EH (cell line): ENCODE measurements around the gene SMURF2.
"Not testable (repeated sequence)": the region's sequence is repeated elsewhere in the genome, so short reads cannot be mapped to it uniquely, and the experiment has no call there.

Experiments
- DNase-seq: peaks from one replicate; pipeline ENCODE4 v3.0.0-alpha.2; 2015; ENCODE audit warnings: low read depth

SMURF2 gene

DNA sequence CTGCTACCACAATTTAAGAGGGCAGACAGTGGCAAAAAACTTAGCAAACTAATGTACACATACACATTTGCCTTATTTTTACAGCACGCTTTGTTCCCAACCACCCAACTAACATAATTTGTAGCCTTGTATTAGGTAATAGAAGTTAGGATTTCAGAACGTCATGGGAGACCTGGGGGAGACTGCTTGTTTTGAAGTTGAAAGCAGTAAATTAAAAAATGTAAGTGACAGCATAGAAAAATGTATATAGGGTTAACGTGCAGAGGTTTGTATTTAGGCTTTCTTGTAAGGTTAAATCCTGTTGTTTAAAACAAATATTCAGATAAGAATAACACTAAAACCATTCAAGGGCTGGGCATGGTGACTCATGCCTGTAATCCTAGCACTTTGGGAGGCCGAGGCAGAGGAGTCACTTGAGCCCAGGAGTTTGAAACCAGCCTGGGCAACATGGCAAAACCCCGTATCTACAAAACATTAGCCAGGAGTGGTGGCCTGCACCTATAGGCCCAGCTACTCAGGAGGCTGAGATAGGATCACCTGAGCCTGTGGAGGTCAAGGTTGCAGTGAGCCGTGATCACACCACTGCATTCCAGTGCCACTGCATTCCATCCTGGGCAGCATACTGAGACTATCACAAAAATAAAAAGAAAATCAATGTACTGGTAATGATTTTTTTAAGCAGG lies 2.3 kb upstream of the SMURF2 start:
- DNase-seq, result peak; percentile 63

DNA sequence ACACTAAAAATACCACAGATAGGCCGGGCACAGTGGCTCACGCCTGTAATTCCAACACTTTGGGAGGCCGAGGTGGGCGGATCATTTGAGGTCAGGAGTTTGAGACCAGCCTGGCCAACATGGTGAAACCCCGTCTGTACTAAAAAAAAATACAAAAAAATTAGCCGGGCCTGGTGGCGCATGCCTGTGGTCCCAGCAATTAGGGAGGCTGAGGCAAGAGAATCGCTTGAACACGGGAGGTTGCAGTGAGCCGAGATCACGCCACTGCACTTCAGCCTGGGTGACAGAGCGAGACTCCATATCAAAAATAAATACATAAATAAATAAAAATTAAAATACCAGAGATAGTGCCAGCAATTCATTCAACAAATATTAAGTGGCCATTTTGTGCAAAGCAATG lies 1.7 kb upstream of the SMURF2 start:
- not testable (repeated sequence) for DNase-seq

DNA sequence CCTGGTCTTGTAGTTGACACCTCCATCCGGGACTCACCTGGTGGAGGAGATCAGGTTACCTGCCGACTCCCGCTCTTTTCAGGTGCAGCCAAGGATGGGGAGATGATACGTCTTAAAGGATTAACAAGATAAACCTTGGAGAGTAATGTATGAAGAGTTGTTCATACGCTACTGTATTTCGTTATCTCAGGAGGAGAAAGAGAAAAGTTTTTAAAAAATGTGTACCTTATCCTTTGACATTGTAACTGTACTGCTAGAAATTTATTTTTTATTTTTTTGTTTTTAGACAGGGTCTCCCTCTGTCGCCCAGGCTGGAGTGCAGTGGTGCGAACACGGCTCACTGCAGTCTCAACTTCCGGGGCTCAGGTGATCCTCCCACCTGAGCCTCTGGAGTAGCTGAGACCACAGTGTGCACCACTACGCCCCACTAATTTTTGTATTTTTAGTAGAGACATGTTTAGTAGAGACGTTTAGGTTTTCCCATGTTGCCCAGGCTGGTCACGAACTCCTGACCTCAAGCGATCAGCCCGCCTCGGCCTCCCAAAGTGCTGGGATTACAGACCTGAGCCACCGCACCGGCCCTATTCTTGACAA lies 764 bp upstream of the SMURF2 start:
- DNase-seq, result no peak

DNA sequence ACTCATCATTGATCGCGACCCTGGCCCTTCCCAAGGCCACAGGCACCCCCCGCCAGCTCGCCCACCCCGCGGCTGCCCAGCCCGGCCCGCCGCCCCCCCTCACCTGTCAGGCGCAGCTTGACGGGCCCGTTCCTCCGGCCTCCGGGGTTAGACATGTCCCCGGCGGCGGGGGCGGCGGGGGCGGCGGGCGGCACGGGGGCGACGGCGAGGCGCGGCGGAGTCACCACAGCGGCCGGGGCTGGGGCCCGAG lies 456 bp downstream of the SMURF2 start:
- no peak for DNase-seq

DNA sequence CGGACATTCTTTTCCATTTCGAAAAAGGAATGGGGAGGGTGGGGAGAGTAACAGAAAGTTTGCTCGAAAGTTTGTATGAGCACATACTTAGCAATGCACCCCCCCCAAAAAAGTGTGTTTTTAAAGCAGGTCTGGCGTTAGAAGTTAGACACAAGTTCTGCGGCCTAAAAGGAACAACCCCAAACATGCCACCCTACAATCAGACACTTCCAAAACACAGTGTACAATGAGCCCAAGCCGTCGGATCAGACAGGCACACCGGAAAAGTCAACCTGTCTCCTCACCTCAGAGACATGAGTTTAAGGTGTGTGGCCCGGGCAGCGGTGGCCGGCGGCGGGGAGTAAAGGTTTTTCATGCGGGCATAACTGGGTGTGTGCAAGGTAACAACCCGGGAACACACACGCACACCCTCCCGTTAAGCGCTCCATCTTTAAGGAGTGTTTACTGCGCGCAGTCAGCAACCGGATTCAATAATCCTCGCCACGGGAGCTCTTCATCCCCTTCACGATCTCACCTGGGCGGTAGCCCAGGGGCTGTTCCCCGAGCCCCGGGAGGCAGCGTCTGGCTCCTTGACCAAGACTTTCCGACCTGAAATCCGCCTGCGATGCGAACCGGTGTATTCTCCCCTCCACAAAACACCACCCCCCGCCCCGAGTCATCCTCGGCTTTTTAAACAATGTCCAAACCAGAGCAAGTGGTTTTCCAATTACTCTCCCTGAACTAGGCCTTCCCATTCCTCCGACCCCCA lies 955 bp downstream of the SMURF2 start:
- peak; percentile 44 for DNase-seq

DNA sequence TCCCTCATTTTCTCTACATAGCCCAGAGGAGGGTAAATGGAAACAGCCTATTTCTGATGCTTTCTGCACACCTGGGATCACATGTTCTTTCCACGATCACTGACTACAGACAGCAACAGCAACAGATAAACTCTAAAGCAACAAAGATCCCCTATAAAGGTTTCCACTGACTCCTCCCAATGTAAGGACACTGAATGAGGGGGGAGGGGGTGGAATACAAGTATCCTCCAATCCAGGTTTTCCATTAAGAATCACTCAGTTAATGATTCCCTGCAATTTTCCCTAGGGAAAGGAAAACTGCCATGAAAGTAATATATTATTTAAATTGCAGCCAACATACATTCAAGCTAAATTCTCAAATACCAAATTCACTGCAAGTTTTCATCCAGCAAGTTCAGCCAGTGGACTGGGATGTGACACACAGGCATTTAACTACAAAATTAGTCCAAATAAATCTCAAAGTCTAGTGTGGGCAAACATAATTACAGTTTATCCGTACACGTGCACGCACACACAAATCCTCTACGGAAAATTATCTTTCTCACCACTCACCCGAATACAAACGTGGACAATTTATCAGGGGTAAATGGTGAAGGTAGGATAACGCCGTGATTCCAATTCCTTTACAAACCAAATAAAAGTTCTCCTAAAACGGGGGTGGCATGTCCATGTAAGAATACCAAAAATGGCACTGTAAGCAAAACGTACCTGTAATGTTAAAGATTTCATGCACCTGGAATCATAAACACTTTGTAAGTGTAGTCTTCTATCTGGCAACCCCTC lies 1.7 kb downstream of the SMURF2 start:
- DNase-seq, result peak; percentile 58

DNA sequence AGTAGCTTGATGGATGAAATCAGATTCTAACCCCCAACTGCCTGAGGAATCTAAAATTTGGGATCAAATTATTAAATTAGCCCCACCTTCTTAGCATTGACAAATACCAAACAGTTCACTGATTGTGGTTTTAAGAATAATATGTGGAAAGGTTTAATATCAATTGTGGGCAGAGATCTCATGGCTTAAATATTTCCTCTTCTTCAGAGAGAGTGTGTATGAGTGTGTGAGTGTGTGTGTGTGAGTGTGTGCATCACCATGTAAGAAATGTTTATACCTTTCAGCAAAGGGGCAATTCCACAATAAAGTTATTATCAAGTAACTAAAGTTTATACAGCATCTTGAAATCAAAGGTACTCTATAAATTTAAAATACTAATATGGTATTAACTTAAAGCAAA lies 3.2 kb downstream of the SMURF2 start:
- peak; percentile 71 for DNase-seq

DNA sequence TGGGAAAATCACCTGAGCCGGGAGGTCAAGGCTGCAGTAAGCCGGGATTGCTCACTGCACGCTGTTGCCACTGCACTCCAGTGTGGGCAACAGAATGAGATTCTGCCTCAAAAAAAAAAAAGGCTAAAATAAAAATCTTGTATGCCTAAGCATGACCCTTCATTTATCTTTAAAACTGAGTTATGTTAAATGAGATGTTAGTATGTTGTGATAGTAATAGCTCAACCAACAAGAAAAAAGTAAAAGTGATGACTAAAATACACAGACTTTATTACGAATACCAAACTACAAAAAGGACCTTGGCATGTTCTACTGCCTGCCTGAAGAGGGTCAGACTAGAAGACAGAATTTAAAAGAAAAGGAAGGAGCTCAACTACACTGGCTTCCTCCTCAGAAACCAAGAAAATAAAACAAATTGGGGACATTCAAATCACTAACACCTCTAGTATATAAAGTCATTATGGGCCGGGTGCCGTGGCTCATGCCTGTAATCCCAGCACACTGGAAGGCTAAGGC lies 4.4 kb downstream of the SMURF2 start:
- peak; percentile 40 for DNase-seq

DNA sequence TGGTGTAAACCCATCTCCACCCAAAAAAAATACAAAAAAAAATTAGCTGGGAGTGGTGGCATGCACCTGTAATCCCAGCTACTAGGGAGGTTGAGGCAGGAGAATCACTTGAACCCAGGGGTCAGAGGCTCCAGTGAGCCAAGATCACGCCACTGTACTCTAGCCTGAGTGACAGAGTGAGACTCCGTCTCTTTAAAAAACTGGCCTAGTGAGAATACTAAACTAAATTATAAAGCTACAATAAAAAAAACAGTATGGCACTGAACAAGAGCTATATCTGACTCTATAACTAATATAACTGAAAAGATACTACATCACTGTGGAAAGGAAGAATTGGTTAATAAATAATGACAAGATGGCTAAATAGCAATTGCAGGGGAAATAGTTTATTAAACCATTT lies 6.4 kb downstream of the SMURF2 start:
- DNase-seq, result no peak

DNA sequence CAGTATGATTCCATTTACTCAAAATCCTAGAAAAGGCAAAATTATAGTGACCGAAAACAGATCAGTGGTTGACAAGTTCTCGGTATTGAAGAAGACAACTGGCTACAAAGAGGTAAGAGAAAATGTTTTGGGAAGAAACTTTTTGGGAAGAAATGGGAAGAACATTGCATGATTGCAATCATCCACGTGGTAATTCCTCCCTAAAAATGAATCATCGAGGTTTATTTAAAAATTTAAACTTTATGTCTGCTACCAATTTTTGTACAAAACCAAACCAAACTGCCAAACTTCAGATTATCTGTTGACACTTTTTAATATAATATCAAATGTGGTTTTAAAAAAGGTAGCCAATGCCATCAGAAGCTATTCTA lies 8.1 kb downstream of the SMURF2 start:
- no peak for DNase-seq

DNA sequence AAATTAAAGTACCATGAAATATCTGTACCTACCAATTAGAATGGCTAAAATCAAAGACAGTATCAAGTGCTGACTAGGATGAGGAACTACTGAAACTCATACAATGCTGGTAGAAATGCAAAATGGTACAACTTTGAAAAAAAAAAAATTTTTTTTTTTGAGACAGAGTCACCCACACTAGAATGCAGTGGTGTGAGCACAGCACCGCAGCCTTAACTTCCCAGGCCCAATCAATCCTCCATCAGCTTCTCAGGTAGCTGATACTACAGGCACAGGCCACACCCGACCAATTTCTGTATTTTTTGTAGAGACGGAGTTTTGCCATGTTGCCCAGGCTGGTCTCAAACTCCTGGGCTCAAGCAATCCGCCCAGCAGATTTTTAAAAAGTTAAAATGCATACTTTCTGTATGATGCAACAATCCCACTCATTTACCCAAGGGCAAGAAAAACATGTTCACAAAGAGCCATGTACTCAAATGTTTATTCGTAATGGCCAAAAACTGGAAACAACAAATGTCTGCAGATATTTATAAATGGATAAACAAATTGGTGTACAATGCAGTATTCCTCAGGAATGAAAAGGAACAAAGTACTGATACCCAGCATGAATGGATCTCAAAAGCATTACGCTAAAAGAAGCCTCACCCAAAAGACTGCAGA lies 8.7 kb downstream of the SMURF2 start:
- peak; percentile 78 for DNase-seq

DNA sequence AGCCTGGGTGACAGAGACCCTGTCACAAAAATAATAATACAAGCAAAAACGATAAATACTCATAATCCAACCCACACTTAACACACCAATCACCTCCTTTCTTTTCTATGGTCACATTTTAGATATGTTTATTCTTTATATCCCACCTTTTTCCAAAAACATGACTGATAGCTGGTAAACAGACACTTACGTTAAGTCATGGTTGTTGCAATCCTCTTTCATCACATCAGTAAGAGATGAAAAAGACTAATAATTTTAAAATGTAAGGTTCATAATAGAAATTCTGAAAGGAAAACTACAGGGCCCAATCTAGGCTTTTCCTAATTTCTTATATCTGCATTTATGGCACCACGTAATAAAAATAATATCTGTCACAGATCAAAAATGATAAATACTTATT lies 10.2 kb downstream of the SMURF2 start:
- DNase-seq, result no peak

DNA sequence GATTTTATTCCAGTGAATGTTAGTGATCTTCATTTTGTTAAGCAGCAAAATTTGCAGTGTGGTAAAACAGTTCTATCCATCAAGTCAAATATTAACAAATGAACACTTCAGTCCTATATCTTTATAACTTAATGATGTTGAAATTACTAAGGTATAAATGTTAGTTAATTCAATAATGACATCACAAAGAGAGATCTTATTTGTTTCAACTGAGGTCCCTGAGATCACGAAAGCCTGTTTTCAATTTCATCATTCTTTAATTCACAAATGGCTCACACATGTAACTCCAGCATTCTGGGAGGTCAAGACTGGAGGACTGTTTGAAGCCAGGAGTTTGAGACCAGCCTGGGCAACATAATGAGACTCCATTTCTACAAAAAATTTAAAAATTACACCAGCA lies 13.9 kb downstream of the SMURF2 start:
- no peak for DNase-seq

DNA sequence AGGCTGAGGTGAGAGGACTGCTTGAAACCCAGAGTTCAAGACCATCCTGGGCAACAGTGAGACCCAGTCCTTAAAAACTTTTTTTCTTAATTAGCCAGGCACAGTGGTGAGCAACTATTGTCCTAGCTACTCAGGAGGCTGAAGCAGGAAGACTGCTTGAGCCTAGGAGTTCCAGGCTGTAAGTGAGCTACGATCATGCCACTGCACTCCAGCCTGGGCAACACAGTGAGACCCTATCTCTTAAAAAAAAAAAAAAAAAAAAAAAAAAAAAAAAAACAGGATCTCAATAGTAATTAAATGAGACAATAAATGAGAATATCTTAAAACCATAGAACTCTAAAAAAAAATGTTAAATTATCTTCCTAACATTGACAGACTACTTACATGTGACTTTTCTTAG lies 14.3 kb downstream of the SMURF2 start:
- no peak for DNase-seq

DNA sequence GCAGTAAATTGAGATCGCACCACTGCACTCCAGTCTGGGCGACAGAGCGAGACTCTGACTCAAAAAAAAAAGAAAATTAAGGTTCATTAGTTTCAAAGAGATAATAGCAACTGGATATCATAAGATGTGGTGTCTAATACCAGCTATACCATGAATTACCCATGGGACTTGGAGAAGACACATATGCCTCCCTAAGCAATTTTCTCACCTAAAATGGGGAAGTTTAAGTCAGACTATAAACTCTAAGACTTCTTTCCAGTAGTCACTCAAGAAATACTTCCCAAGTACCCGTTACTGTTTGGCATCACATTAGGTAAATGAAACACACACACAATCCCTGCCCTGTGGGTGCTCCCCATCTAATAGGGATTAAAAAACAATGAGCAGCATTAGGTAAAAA lies 22.6 kb downstream of the SMURF2 start:
- no peak for DNase-seq

DNA sequence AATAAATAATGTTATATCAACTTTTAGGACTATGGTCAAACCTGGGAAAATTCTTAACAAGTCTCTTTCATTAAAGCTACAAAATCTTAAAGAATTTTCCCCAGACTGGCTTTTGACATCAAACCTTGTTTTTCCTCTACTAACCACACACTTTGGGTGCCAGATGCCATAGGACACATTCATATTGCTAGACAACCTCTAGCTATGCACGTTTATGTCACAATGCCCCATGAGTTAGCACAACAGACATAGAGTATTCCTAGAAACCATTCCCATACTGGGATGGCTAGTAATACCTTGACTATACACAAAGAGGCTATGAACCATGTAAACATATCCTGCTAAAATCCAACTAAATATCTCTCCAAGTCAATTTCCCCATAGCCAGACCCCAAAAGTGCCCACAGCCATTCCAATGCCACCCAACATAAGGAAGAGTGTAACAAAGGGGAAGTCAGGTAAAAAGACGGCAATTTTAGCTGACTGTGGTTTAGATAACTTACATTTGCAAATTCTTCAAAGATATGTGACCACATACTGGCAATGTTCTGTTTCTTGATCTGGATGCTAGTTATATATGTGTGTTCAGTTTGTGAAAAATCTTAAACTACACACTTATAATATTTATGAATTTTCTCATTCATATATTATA lies 23.4 kb downstream of the SMURF2 start:
- DNase-seq, result peak; percentile 70

DNA sequence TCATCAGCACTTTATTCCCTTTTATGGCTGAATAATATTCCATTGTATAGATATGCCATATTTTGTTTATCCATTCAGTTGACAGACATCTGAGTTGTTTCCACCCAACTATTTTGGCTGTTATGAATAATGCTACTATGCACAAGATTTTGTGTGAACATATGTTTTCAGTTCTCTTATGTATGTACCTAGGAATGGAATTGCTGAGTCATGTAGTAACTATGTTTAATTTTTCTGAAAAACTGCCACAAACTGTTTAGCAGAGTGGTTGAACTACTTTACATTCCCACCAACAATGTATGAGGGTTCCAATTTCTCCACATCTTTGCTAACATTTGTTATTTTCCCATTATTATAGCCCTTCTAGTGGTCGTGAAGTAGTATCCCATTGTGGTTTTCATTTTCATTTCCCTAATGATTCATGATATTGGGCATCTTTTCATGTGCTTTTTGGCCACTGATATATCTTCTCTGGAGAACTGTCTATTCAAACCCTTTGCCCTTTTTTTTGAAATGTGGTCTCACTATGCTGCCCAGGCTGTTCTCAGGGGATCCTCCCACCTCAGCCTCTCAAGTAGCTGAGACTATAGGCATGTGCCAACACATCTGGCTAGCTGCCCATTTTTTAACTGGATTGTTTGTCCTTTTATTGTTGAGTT lies 26.3 kb downstream of the SMURF2 start:
- peak; percentile 94 for DNase-seq

DNA sequence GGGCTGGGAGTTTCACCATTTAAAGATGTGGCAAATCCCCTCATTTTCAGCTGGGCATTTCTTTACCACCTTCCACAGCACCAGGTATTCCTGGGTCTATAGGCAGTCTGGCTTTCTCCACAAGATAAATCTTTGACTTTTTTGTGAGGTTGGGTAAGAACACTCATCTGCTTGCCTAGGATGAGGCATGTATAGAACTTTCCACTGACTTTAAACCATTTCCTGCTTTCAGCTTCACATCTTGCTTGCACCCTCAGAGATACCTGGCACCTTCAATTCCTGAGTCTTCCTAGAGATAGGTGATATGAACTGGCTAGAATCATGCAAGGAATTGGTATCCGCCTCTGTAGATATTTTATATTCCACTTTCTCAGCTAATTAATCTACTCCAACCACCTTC lies 27.9 kb downstream of the SMURF2 start:
- no peak for DNase-seq

DNA sequence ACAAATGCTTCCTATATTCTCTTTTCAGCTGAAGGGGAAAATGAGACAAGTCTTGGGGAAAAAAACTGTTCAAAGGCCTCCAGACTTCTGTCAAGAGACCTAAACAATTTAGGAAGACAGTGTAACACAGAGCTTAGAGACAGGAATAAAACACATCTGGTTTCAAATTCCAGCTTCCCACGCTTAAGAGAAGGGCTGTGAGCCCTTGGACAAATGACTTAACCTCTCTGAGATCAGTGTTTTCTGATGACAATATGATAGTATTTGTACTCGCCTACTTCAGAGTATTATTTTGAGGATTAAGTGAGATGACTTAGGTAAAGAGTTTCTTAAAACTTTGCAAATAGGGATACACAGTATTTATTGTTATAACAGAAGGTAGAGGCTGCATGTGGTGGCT lies 29.5 kb downstream of the SMURF2 start:
- peak; percentile 54 for DNase-seq

DNA sequence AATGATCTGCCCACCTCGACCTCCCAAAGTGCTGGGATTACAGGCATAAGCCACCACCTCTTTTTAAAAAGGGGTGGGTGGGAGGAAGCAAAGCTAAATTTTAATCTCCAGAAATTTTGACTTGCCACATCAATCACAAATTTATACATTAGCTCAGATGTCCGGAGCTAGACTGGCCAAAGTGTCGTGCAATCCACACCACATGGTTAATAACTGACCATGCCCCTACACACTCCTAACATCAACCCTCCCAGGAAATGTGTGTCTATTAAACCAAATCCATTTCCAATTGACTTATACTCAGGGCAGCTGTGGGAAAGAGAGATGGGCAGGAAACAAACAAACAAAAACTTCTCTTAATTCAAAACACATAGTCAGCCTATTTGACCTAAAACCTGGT lies 29.9 kb downstream of the SMURF2 start:
- no peak for DNase-seq
